ENCODE data around the gene FAM83E.

GRCh38 chr19:48613852-48614435, 932 bp downstream of the FAM83E start:
- TF ChIP-seq CTCF (conservative IDR thresholded peaks at IDR 0.05) (no peak), EZH2 (IDR thresholded peaks at IDR 0.05; ENCODE audit: low read depth) (no peak)

All from PC-9 (cell line).